Activated CD8-positive, alpha-beta memory T cell treated with anti-CD3 and anti-CD28 coated beads for 48 hours (primary cell): ENCODE results near the gene C1orf115.
"Not testable (repeated sequence)": the region's sequence is repeated elsewhere in the genome, so short reads cannot be mapped to it uniquely, and the experiment has no call there.

Source experiments
- DNase-seq, 3 experiments: peaks; one replicate each; pipeline ENCODE4 v3.0.0-alpha.2; 2020; ENCODE audit warnings: low read depth in 2 of 3, low spot score in 2 of 3

The C1orf115 gene

DNA sequence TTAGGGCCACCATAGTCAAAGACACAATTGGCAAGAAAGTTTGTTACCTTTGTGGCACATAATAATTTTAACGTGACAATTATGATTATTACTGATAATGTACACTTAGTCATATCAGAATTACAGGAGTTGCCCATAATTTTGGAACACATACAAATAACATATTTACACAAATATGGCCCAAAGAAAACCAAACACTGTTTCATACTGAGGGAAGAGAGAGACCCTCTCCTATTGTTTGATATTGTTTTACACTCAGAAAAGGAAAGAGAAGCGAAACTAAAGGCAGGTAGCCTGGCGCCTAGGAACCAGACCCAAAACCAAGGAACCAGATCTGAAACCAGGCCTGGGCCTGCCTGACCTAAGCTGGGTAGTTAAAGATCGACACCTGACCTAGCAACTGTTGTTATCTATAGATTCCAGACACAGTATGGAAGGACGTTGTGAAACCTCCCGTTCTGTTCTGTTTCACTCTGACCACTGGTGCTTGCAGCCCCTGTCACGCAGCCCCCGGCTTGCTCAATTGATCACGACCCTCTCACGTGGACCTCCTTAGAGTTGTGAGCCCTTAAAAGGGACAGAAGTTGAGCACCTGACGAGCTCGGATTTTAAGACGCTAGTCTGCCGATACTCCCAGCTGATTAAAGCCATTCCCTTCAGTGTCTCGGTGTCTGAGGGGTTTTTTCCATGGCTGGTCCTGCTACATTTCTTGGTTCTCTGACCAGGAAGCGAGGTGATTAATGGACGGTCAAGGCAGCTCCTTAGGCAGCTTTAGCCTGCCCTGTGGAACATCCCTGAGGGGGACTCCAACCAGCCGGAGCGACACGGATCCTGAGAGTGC lies 27.9 kb downstream of the C1orf115 start:
- DNase-seq: no peak

DNA sequence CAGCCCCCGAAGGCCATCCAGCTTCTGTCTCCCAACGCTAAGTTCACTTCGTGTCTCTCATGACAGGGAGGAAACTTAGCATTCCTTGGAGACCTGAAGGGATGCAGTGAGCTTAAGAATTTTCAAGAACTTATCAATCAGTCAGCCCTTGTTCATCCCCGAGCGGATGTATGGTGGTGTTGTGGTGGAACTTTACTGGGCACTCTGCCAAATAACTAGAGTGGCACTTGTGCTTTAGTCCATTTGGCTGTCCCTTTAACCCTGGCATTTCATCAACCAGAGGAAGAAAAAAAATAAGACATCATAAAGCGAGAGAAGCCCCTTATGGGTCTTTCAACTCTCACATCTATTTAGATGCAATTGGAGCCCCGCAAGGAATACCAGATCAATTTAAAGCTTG lies 31.1 kb downstream of the C1orf115 start:
- not testable (repeated sequence) for DNase-seq

GRCh38 chr1:220726634-220727033 lies 36.5 kb downstream of the C1orf115 start:
- DNase-seq: no peak

- no peak for DNase-seq
These were observed 37.4 kb downstream of the C1orf115 start for GRCh38 chr1:220727519-220727918.

DNA sequence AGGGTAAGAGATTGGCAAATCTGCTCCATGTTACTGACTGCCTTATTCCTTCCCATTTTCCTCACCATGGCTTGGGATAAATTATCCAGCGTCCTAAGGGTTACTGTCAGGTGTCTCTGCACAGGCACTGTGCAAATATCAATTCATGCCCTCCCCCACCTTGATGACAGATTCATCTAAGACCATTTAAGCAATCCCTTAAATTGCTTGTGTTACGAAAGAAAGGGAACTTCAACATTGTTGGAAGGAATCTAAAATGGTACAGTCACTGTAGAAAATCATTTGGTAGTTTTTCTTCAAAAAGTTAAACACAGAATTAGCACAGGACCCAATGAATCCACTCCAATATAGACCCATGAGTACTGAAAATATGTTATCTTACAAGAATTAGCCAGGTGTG lies 40.3 kb downstream of the C1orf115 start:
- no peak for DNase-seq

GRCh38 chr1:220732137-220732536 lies 42.0 kb downstream of the C1orf115 start:
- no peak for DNase-seq

GRCh38 chr1:220732621-220733020 lies 42.5 kb downstream of the C1orf115 start:
- DNase-seq: no peak

DNA sequence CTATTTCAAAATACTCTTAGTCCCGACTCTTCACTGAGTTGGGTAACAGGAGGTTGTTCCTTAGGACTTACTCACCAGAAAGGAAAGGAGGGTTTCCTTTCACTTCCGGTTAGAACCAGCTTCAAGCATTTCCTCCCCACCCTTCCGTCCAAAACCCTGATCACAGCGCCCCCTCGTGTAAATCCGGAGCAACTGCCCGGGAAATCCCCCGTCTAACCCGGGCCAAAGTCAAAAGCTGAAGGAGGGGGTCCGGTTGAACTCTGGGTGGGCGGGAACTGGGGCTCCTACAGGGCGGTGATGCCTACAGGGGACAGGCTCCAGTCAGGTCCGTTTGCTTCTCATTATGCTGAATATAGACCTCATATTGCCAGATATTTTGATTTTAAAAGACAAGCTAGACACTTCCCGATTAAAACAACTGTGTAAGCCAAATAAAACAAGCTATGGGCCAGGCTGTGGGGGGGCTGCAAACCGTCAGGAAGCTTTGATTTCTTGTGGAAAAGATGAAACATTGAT lies 43.0 kb downstream of the C1orf115 start:
- DNase-seq: peak; percentile 31 to 72 (median 50)

GRCh38 chr1:220734571-220735326 lies 44.6 kb downstream of the C1orf115 start:
- no peak for DNase-seq

DNA sequence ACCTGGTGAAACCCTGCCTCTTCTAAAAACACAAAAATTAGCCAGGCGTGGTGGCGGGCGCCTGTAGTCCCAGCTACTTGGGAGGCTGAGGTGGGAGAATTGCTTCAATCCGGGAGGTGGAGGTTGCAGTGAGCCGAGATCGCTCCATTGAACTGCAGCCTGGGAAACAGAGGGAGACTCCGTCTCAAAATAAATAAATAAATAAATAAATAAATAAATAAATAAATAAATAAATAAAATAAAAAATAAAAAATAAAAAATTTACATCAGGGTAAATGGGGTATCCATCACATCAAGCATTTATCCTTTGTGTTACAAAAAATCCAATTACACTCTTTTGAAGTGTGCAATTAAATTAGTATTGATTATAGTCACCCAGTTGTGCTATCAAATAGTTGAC lies 46.1 kb downstream of the C1orf115 start:
- not testable (repeated sequence) for DNase-seq

DNA sequence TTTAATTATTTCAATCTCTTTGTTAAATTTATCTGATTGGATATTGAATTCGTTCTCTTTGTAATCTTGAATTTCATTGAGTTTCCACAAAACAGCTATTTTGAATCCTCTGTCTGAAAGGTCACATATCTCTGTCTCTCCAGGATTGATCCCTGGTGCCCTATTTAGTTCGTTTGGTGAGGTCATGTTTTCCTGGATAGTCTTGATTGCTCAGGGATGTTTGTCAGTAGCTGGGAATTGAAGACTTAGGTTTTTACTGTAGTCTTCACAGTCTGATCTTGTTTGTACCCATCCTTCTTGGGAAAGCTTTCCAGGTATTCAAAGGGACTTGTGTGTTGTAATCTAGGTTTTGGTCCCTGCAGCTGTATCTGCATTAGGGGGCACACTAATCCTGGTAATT lies 51.2 kb downstream of the C1orf115 start:
- DNase-seq: no peak

GRCh38 chr1:220741825-220742224 lies 51.7 kb downstream of the C1orf115 start:
- DNase-seq: no peak

DNA sequence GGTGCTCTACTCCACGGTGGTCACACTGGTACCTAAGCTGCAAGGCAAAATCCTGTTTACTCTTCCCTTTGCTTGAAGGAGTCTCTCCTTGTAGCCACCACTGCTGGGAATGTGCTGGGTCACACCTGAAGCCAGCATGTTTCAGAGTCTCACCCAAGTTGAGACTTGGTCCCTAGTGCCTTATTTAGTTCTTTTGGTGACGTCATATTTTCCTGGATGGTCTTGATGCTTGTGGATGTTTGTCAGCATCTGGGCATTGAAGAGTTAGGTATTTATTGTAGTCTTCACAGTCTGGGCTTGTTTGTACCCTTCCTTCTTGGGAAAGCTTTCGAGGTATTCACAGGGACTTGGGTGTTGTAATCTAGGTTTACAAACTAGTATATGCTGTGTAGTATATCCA lies 52.4 kb downstream of the C1orf115 start:
- DNase-seq: no peak

GRCh38 chr1:220746851-220747250 lies 56.7 kb downstream of the C1orf115 start:
- DNase-seq: no peak

DNA sequence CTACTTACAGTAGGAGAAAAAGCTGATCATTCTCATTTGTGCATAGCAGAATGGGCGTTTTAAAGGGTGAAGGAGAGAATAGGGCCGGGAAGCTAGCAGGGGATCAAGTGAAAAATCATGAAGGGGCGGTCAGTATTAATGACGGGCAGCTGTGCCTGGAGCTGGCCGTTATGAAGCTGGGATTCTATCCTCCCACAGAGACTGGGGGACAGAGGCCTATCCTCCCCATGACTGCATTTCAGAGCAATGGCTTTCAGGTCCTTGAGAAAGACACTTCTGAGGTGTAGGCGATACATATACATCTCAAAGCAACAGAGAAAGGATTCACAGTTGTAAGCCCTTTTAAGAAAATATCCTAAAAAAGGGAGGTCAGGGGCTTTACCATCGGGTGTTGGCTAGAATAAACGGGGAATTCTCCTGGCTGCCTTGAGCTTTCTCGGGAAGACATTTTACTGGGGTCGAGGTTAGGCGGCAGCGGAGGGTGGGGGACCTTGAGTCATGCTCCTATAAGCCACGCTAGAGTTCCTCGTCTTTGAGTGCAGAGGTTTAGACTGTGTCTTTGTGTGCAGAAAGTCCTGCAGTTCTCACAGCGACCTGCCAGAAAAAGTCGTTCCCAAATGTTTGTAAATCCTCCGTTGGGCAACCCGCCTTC lies 57.4 kb downstream of the C1orf115 start:
- DNase-seq: no peak

GRCh38 chr1:220748089-220748934 lies 58.1 kb downstream of the C1orf115 start, which contains the start of gene MTARC2:
Gene MTARC2, plus strand, starts transcription at chr1:220748322. Its CDS starts 210 bp downstream, at chr1:220748532.
- DNase-seq: no peak
